Skin epidermis (tissue), 12 donors: ENCODE results near the gene HMGA1.
"Not testable (repeated sequence)": the region's sequence is repeated elsewhere in the genome, so short reads cannot be mapped to it uniquely, and the experiment has no call there.

Experiments
- H3K27ac ChIP-seq, 21 experiments: fragments of 200-600 bp; sonication (generic) in 11 of 21; one replicate each; pipeline ENCODE4 v1.5.0; 2020; ENCODE audit warnings: mild to moderate bottlenecking in 3 of 21, inconsistent platforms in 2 of 21, moderate library complexity in 2 of 21
- H3K4me3 ChIP-seq, 7 experiments: fragments of 200-600 bp; sonication (generic) in 2 of 7; one replicate each; pipeline ENCODE4 v1.5.0; 2020; ENCODE audit warnings: inconsistent platforms in 2 of 7, mild to moderate bottlenecking in 2 of 7, moderate library complexity in 1 of 7

HMGA1 gene

GRCh38 chr6:34248198-34248726 is 11.6 kb downstream of the HMGA1 start:
- peak overlapping the region in 20 of 21 experiments; percentile 79 to 96 (median 90) for H3K27ac ChIP-seq
- H3K4me3 ChIP-seq: peak overlapping the region; percentile 54 to 89 (median 81)

GRCh38 chr6:34248727-34249468 is 12.2 kb downstream of the HMGA1 start, which contains the start of gene SMIM29:
SMIM29 (minus strand) TSS chr6:34249006; CDS start chr6:34247791, 1,215 bp downstream.
- peak within 1 kb of the TSS; percentile 54 to 89 (median 81) for H3K4me3 ChIP-seq
- peak within 1 kb of the TSS; percentile 50 to 96 (median 91) for H3K27ac ChIP-seq

- H3K4me3 ChIP-seq: peak overlapping the region; percentile 54 to 89 (median 81)
- peak overlapping the region; percentile 50 to 96 (median 91) for H3K27ac ChIP-seq
These were observed 13.0 kb downstream of the HMGA1 start for GRCh38 chr6:34249469-34250261.

- H3K4me3 ChIP-seq, H3K27ac ChIP-seq: not testable (repeated sequence)
These were observed 15.7 kb downstream of the HMGA1 start for GRCh38 chr6:34252395-34252794.

- H3K4me3 ChIP-seq: no peak overlapping the region
- no peak overlapping the region for H3K27ac ChIP-seq
These were observed 22.9 kb downstream of the HMGA1 start for GRCh38 chr6:34259529-34260069.

- Histone ChIP-seq H3K27ac (no peak overlapping the region), H3K4me3 (no peak overlapping the region)
These were observed 24.0 kb downstream of the HMGA1 start for GRCh38 chr6:34260576-34261267.

- not testable (repeated sequence) for H3K4me3 ChIP-seq, H3K27ac ChIP-seq
These were observed 26.8 kb downstream of the HMGA1 start for GRCh38 chr6:34263484-34263883.

GRCh38 chr6:34267746-34268145 is 31.1 kb downstream of the HMGA1 start:
- no peak overlapping the region for H3K4me3 ChIP-seq
- no peak overlapping the region for H3K27ac ChIP-seq

- H3K4me3 ChIP-seq, H3K27ac ChIP-seq: not testable (repeated sequence)
These were observed 32.5 kb downstream of the HMGA1 start for GRCh38 chr6:34269132-34269531.

- not testable (repeated sequence) for H3K27ac ChIP-seq, H3K4me3 ChIP-seq
These were observed 33.1 kb downstream of the HMGA1 start for GRCh38 chr6:34269658-34270341.

GRCh38 chr6:34272013-34272926 is 35.6 kb downstream of the HMGA1 start:
- H3K4me3 ChIP-seq: no peak overlapping the region
- peak overlapping the region in 5 of 21 experiments; percentile 1 to 59 (median 50) for H3K27ac ChIP-seq

- H3K27ac ChIP-seq: peak overlapping the region in 1 of 21 experiments; percentile 6
These were observed 36.7 kb downstream of the HMGA1 start for GRCh38 chr6:34273242-34273805.

GRCh38 chr6:34274129-34274528 is 37.5 kb downstream of the HMGA1 start:
- Histone ChIP-seq H3K4me3 (no peak overlapping the region), H3K27ac (no peak overlapping the region)

More at GRCh38 chr6:34273242-34273805, 36.7 kb downstream of the HMGA1 start:
- no peak overlapping the region for H3K4me3 ChIP-seq

- no peak overlapping the region for H3K27ac ChIP-seq
- no peak overlapping the region for H3K4me3 ChIP-seq
These were observed 38.6 kb downstream of the HMGA1 start for GRCh38 chr6:34275128-34275804.

- no peak overlapping the region for H3K4me3 ChIP-seq
These were observed 39.5 kb downstream of the HMGA1 start for GRCh38 chr6:34276191-34276590.

GRCh38 chr6:34276881-34277762 is 40.4 kb downstream of the HMGA1 start:
- no peak overlapping the region for H3K4me3 ChIP-seq
- no peak overlapping the region for H3K27ac ChIP-seq

More at GRCh38 chr6:34276191-34276590, 39.5 kb downstream of the HMGA1 start:
- H3K27ac ChIP-seq: no peak overlapping the region
